OCI-LY7 (cell line): Measurements from ENCODE around the gene PLCB3.

ENCODE experiments used
- CTCF ChIP-seq: fragments of 200-600 bp; sonication (generic); conservative IDR thresholded peaks from 2 replicates; pipeline ENCODE4 v1.5.1; 2014; ENCODE audit warnings: mild to moderate bottlenecking, antibody characterized with exemption, low read length, moderate library complexity, mixed read lengths
- EZH2phosphoT487 ChIP-seq: fragments of 200-600 bp; sonication (generic); IDR thresholded peaks from 2 replicates; pipeline ENCODE4 v1.6.1; 2018; ENCODE audit warnings: low read depth, borderline replicate concordance, mild to moderate bottlenecking, mixed run types, antibody characterized with exemption, low read length, moderate library complexity, mixed read lengths

GRCh38 chr11:64227405-64227956 lies 23.8 kb upstream of the PLCB3 start:
- TF ChIP-seq CTCF (no peak), EZH2phosphoT487 (no peak)
